ENCODE results near the gene CELA2B.

- no peak for TF ChIP-seq CTCF (conservative IDR thresholded peaks at IDR 0.05 in 1 of 2, IDR thresholded peaks at IDR 0.05 in 1 of 2; ENCODE audit: low read depth in 1 of 2, low read length in 2 of 2)
- TF ChIP-seq EZH2 (IDR thresholded peaks at IDR 0.05; ENCODE audit: low read length, missing control alignments): no peak
Observed at GRCh38 chr1:15538771-15539170, 62.9 kb downstream of the CELA2B start.

Data from fibroblast of lung (primary cell).